GM19324 (cell line): ENCODE results near the gene GJB2.

Experiments
- ATAC-seq: cut with Tn5 transposase; IDR thresholded peaks from one replicate; pipeline ENCODE4 v1.9.1; 2021; ENCODE audit warnings: mild to moderate bottlenecking, moderate library complexity; ENCODE audit not compliant: unreplicated experiment, low FRiP score

The GJB2 gene

GRCh38 chr13:20193162-20193906, 596 bp upstream of the GJB2 start:
- no peak for ATAC-seq

- no peak for ATAC-seq
These were observed 441 bp downstream of the GJB2 start for GRCh38 chr13:20192158-20192835.

GRCh38 chr13:20191311-20192157, 1.2 kb downstream of the GJB2 start:
- ATAC-seq, result no peak

- ATAC-seq, result no peak
These were observed 2.0 kb downstream of the GJB2 start for GRCh38 chr13:20190481-20191310.

GRCh38 chr13:20190076-20190475, 2.7 kb downstream of the GJB2 start:
- ATAC-seq, result no peak

GRCh38 chr13:20188667-20189553, 3.8 kb downstream of the GJB2 start:
- no peak for ATAC-seq

- no peak for ATAC-seq
These were observed 6.0 kb downstream of the GJB2 start for GRCh38 chr13:20186771-20187170.

- ATAC-seq, result no peak
These were observed 7.2 kb downstream of the GJB2 start for GRCh38 chr13:20185366-20186056.

GRCh38 chr13:20182231-20182846, 10.4 kb downstream of the GJB2 start:
- ATAC-seq, result peak; percentile 53

- ATAC-seq, result no peak
These were observed 11.6 kb downstream of the GJB2 start for GRCh38 chr13:20181188-20181587.

- no peak for ATAC-seq
These were observed 14.6 kb downstream of the GJB2 start for GRCh38 chr13:20178156-20178555.

GRCh38 chr13:20177049-20177831, 15.5 kb downstream of the GJB2 start:
- ATAC-seq, result no peak

GRCh38 chr13:20175907-20176652, 16.7 kb downstream of the GJB2 start:
- ATAC-seq, result no peak

- no peak for ATAC-seq
These were observed 17.3 kb downstream of the GJB2 start for GRCh38 chr13:20175406-20175794.

- ATAC-seq, result peak; percentile 81
These were observed 17.9 kb downstream of the GJB2 start for GRCh38 chr13:20174656-20175405.

GRCh38 chr13:20173116-20173746, 19.5 kb downstream of the GJB2 start:
- no peak for ATAC-seq
